AG09309 (cell line): ENCODE results near the gene TBL1XR1.

ENCODE experiments used
- DNase-seq: peaks from one replicate; pipeline ENCODE4 v3.0.0-alpha.2; 2010; ENCODE audit warnings: low read depth
- H3K4me3 ChIP-seq: 2 replicates; pipeline ENCODE4 v1.5.1; 2011; ENCODE audit warnings: mild to moderate bottlenecking, low read depth, low read length, moderate library complexity; ENCODE audit not compliant: control insufficient read depth
- CTCF ChIP-seq: IDR thresholded peaks from 2 replicates; pipeline ENCODE4 v1.5.1; 2011; ENCODE audit warnings: mild to moderate bottlenecking, low read depth, low read length, inconsistent platforms; ENCODE audit not compliant: insufficient read depth, control insufficient read depth; ENCODE audit errors: missing control alignments

TBL1XR1 gene

DNA sequence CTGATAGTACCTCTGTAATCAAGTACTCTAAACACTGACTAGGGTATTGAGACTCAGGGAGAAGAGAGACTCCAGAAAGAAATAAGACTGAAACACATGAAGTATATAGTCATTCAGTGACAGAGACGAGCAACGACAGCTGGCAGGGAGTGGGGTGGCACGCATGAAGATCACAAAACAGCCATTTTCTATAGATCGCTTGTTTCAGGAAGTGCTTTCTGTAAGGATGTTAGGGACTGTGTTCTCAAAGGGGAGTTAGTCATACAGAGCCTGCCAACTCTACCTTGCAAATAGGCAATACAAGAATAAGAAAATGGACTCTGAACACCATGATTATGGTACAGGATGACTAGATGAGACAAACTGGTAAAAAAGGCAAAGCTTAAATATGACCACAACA lies 139.5 kb downstream of the TBL1XR1 start:
- no peak for DNase-seq
- no peak for TF ChIP-seq CTCF
- H3K4me3 ChIP-seq: no peak overlapping the region

- H3K4me3 ChIP-seq: no peak overlapping the region
- DNase-seq: no peak
- TF ChIP-seq CTCF: no peak
These were observed 140.4 kb downstream of the TBL1XR1 start for GRCh38 chr3:177056927-177057326.

DNA sequence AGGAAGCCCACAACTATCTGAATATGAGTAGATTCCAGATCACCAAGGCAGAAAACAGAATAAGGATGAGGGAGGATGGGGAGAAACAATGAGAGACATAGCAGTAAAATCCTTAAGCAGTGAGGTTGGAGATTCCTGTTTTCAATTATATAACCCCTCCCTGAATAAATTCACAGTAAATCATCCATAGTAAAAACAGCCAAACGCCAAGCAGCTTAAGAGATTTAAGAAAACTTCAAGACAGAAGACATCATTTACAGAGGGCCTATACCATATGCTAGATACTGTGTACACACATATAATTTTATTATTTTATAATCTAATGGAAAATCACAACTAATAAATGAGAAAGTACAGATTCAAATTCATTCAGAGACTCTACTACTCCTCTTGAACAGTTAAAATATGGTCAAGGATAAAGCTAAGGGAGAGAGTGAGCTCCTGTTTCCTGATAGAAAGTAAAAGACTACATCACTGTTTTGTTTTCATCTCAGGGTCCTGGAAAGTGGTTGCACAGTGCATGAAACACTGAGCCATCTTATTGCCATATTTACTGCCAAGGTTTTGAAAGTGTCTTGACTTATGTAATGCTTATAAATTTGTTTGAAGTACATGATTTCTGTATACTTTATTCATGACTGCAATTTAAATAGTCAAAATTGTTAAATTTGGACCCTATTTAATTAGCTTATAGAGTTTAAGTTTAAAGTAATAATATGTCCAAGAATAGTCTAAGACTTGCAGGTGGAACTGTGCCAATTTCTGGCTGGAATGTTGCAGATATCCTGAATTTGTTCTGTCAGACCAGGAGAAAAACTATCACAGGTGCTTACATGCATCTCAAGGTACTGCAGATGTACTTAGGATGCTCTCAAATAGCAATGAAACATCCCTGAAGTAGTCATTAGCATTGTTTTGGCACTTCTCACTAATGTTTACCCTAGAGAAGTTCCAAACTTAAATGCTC lies 141.4 kb downstream of the TBL1XR1 start:
- TF ChIP-seq CTCF: no peak
- H3K4me3 ChIP-seq: no peak overlapping the region
- DNase-seq: no peak

GRCh38 chr3:177053107-177053506 lies 144.2 kb downstream of the TBL1XR1 start:
- no peak for DNase-seq
- TF ChIP-seq CTCF: no peak
- no peak overlapping the region for H3K4me3 ChIP-seq

DNA sequence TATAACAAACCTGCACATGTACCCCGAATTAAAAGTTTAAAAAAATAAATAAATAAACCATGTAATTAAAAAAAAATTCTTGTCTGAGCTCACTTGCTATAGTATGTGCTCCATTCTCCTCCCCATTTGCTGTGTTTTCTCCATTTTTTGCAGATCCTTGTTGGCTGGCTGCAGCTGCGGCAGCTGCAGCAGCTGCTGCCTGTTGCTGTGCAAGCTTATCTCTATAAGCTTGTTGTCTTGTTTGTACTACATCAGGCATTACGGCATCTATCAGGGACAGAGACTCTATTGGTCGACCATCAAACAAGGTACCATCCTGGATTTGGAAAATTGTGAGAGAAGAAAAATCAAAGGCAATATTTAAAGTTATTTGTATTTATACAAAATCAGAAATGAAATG lies 145.9 kb downstream of the TBL1XR1 start:
- no peak for TF ChIP-seq CTCF
- no peak for DNase-seq
- no peak overlapping the region for H3K4me3 ChIP-seq

DNA sequence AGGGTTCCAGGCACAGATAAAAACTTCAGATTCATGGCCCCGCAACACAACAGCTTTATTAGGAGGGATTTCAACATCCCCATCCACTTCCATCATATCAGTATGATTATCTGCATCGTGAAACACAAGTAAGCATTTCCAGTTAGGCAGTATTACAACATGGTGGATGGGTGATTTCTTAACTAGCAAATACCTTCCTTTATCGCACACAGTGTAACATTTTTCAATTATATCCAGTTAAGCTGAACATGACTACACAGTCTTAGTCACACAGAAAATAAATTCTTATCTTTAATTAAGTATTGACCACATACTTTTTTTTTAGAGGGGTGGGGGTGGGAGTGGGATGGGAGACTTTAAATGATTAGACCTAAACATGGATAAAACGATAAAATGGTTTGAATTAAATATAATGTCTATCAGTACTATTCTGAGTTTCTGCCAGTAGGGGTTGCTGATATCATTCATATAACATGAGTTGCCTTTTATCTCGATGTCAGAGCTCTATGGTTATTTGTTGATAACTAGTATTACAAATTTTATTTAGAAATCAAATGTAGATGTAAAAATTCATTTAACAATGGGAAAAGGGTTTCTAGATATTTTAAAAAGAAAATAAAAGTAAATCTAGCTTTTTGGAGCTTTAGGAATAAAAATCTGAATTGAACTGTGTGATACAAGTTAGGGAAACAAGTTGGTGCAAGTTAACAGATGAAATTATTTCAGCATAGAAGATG lies 146.6 kb downstream of the TBL1XR1 start:
- DNase-seq: peak; percentile 58
- TF ChIP-seq CTCF: peak; percentile 42
- no peak overlapping the region for H3K4me3 ChIP-seq
